ENCODE data around the gene FARS2.

FARS2 gene

DNA sequence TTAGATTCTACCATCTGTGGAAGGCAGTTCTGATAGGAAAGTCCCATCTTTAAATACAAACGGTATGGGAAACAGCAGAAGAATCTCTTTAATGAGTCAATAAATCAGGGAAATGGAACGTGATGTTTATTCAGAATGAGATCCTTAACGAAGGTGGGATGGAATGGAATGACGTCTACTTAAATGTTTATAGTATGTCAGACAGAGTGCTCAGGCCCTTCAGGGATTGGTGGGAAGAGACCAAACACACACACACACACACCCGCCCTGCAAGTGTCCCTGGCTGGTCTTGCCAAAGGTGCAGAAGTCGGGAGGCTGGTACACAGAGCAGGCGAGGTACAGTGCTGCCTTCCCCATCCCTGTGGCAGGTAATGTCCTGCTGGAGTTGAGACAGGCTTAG is 164.0 kb downstream of the FARS2 start:
- no peak for DNase-seq (ENCODE audit: low read depth in 2 of 2)

DNA sequence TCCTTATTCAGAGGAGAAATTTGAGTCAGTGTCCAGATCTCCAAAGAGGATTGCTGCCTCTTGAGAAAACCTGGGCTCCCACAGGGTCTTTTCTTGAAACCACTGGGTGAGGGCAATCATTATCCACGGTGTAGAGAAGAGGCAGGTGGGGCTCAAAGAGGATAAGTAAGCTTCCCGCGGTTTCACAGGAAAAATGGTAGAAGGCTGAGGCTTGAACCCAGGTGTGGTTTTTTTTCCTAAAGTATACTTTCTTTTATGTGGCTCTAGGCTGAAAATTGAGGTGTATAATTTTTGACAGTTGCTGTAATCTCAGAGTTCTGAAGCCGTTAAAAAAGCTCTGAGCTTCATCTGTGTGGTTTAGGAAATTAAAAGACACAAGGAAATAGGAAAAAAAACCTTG is 164.5 kb downstream of the FARS2 start:
- no peak for DNase-seq (ENCODE audit: low read depth in 2 of 2)

DNA sequence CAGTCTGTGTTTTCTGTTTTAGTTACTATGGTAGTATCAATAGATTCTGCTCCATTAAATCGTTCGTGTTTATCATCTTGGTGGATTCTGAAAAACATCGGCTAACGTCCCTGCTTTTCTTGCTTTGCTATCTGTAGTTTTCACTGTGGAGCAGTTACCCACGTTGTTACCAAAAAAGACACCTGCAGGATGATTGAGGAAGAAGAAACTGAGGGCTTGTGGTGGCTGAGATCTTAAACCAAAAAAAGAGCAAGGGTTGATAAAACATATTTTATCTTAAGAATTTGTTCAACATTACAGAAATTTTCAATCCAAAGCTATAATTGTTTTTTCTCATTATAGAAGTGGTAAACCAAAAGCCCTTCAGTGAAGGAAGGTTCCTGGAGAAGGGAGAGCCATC is 166.3 kb downstream of the FARS2 start:
- no peak for DNase-seq (ENCODE audit: low read depth in 2 of 2)

DNA sequence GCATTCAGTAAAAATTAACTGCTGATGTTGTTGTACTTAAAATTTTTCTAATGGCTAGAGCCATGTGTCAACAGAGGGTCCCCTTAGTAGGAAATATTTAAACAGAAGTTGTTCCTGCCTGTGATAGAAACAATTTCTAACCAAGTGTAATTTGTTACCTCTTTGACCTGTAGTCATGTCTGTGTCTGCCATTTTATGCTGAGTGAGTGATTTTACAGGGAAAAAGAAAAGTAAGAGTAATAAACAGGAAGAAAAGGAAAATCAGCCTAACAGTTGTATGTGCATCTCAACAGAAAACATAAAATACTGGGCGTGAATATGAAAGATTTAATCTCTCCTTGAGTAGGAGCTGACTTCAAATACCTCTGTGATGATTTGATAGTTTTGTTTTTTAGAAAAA is 172.0 kb downstream of the FARS2 start:
- DNase-seq (ENCODE audit: low read depth in 2 of 2), result no peak

DNA sequence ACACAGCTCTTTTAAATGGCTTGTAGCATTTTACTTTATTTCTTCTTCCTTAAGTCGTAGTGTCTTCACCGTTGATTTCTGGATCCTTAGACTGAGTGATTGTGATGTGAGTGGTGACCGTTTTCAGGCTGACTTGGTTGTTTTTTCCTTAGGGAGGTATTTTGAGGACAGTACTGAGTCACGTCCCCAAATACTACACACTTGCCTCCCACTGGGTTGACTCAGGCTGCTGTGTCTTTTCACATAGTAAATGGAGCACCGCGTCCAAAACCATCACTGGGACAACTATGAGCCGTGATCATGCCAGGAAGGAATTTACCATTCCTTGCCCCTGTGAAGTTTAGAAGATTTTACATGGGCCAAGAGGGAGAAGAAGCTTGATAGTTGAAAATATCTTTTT is 174.1 kb downstream of the FARS2 start:
- no peak for DNase-seq (ENCODE audit: low read depth in 2 of 2)

DNA sequence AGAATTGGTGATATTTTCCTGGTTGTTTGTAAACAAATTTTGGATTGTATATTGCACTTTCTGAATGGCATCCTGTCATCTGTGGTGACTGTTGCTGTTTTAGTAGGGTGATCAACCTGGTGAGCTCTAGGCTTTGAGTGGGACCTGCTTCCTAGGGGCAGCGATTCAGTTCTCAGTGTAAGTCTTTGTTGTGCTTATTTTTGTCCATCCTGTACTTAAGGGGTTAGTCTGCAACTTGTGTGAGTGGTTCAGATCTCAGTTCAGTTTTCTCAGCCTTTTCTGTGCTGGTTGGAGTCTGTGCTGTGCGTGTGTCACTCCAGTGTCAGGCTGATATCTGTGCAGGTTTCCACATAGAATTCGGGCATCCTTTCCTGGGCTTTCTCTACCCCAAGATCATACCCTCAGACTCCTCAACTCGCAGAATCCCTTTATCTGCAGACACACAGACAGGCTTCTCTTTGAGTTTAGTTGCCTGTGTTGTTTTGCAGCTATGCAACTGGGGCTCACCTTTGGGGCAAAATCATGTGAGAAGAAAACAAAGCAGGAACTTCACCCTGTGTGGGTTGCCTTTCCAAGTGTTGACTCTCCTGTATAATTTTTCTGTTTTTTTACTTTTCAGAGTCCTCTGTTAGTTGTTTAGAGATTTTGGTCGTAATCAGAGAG is 177.7 kb downstream of the FARS2 start:
- DNase-seq (ENCODE audit: low read depth in 2 of 2), result no peak

DNA sequence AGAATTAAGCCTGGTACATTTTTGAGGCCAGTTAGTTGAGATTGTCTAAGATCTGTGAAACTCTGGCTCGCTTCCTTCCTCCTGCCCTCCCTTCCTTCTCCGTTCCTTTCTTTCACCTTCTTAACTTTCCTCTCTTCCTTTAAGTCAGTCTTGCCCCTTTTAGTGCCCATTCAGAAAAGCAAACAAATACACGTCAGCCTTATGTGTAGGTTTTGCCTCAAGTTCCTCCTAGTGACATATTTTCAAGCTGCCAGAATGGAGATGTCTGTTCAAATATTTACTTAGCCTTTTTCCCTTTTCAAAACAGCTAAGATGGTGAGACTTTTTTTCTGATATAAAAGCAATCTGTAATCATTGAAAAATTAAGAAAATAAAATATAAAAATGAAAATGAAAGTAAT is 178.4 kb downstream of the FARS2 start:
- DNase-seq (ENCODE audit: low read depth in 2 of 2), result no peak

DNA sequence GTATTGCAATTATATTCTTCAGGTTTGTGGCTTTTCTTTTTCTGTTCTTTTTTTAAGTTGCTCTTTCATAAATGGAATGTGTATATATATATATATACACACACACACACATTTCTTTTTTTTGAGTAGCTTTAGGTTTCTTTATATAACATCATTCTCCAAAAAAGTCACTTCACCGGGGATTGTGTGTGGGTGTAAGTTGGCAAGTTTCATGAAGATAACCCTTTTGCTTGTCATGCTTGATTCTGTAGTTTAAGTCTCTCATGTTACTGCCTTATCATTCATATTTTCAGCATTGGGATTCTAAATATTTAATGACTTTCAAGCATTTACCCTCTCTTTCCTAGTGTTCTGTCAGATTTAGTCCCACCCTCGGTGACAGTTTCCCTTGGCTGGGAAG is 181.0 kb downstream of the FARS2 start:
- no peak for DNase-seq (ENCODE audit: low read depth in 2 of 2)

DNA sequence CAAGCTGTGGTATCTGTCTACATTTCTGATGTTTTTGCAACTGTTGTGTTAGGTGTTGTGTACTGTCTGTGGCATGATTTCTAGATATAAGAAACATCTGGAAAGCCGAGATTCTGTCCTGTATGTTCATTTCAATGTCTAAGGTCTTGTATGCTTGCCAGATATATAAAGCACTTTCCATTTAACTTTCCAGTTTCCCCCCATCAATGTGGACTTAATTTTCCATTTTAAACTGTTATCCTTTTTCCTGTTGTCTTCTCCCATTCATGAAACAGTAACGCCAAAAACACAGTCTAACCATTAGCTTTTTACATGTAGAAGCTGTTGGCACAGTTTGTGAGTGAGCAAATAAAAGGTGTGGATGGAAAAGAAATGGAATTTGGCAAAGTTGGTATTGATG is 181.6 kb downstream of the FARS2 start:
- no peak for DNase-seq (ENCODE audit: low read depth in 2 of 2)

DNA sequence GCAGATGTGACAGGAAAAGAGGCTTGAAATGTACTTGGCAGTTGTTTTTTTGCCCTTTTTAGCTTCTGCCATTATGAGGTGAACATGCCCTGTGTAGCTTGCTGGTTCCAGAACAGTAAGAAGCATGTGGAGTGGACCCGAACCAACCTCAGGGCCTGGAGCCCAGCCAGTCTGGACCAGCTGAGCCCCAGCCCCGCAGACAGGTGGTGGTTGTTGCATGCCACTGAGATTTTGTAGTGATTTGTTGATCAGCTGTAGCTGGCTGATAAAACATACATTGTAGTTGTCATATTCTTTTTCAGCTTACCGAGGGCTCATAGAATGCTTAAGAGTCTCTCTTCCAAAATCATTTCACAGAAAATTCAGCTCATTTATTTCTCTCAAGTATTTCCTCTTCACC is 182.2 kb downstream of the FARS2 start:
- DNase-seq (ENCODE audit: low read depth in 2 of 2), result no peak

DNA sequence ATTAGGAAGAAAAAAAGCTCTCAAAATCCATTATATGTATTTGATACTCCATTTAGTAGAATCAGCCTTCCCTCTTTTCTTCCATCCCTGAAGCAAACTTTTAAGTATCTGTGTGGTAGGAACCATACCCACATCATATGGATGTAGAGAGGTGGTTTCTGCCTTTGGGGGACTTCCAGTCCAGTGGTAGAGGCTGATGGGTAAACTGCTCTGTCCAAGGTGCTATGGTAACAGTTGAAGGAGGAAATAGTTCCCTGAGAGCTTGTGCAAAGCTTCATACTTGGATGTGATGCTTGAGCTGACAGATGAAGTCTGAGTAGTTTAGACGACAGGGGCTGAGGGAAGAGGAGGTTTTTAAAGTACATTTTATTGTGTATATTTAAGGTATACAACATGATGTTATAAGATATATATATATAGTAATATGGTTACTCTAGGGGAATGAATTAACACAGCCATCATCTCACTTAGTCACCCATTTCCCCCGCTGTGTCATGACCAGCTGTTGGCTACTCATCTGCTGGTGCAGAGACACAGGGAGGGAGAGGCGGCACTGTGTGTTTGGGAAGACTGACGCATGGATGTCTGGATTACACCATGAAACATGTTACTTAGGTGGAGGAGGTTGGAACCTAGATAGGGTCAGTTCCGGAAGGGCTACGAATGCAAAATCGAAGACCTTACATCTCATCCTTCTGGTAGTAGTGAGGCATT is 185.2 kb downstream of the FARS2 start:
- DNase-seq (ENCODE audit: low read depth in 2 of 2), result no peak

DNA sequence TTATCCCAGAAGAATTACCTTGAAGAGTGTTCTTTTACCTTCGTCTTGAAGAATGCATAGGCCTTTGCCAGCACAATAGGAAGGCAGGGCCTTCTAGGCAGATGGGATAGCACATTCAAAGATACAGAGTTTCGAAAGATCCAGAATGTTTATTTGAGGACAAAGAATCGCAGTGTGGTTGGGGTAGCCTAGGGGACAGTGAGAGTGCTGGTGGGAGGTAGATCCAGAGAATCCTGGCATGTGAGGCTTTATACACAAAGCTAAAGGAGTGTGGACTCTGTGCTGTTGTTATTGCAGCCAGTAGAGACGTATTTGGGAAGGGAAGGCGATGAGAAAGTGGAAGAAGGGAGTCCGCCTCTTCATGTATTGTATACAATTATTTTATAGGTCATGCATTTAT is 186.6 kb downstream of the FARS2 start:
- no peak for DNase-seq (ENCODE audit: low read depth in 2 of 2)

DNA sequence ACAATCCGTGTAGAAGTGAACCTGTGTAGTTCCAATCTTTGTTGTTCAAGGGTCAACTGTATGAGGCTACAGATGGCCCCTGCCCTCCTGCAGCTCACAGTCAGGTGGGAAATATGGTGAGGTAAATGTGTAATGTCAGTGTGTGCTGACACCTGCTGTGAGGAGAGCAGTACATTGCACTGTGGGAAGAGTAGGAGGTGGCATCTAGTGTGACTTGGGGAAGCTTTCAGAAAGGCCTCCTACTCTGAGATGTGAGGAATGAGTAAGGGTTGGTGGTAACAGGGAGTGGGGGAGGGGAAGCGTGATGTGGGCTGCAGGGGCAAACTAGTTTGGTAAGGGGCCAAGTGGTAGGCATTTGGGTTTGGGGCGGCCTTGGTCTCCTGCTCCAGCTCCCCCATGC is 188.8 kb downstream of the FARS2 start:
- no peak for DNase-seq (ENCODE audit: low read depth in 2 of 2)

DNA sequence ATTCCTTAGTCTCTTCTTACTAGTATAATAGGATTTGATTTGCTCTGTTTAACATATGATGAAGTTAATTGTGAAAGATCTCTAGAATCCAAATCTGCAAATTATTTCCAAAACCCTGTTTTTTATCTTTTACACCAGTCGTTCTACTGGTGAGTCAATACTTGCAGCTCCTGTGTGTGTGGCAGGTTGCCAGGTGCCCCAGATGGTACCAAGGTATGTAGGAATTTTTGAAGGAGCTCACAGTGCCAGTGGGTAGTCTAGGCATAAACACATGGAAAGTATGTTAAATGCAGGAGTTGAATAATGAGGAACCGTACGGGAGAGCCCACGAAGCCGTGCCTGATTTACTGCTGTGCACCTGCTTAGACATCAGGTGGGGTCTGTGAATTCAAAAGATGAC is 192.2 kb downstream of the FARS2 start:
- DNase-seq (ENCODE audit: low read depth in 2 of 2), result no peak

DNA sequence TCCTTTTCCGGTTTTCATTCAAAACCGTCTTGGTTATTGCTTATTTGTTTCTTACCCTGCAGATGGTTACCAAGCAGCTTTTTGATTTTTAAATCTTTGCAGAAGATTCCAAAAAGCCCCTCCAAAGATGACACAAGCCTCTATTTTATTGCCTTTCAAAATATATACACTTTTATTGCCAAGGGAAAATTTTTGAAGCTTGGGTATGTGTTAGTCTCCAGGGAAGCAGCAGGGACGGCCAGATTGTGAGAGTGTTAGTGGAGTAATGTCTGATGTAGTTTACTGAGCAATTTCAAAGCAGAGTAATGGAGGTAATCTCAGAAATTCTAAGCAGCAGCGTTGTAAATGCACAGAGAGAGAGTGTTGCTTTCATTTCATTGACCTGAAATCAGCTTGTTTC is 193.8 kb downstream of the FARS2 start:
- DNase-seq (ENCODE audit: low read depth in 2 of 2), result no peak

DNA sequence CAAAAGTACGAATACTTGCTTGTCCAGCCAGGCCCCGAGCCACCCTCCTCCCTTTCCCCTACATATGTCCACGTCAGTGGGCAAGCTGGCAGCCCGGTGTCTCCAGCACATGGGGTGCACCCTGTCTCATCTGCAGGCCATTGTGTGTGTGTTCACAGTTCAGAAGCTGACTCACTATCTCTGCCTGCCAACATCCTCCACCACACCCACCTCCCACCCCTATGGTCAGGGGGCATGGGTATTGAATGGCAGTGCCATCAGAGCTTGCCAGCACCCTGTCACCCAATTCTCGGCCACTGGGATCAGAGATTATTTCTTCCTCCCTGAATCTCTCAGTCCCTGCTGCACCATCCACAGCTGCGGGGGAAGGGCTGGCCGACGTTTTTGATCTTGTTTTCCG is 195.7 kb downstream of the FARS2 start:
- DNase-seq (ENCODE audit: low read depth in 2 of 2), result no peak

DNA sequence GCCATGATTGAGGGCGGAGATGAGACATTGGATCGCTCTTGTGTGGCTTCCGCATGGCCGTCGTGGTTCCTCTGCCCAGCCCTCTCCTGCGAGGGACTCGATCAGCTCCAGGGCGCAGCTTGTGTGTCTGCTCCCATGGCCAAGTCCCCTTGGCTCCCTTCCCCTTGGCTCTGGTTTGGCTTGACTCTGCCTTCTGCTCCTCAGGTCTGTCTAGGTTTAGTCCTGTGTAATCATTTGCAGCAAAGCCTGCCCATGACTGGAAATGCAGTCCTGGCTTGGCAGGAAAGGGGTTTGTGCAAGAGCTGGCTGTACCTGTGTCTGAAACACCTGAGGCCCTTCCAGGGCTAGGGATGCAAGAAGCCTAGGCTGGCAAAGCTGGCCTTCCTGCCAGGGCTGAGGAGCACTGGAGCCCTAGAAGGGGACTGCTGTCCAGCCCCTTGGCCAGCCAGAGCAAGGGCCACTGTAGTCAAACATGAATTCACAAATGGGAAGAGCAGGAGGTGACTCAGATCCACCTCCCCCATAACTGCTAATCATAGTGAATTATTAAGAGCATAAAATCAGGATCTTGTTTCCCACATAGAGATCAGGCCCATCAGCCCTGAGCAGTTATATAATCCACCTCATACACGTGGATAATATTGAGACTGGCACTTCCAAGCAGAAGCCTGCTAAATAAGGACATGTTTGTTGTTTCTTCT is 196.8 kb downstream of the FARS2 start:
- DNase-seq (ENCODE audit: low read depth in 2 of 2), result no peak

DNA sequence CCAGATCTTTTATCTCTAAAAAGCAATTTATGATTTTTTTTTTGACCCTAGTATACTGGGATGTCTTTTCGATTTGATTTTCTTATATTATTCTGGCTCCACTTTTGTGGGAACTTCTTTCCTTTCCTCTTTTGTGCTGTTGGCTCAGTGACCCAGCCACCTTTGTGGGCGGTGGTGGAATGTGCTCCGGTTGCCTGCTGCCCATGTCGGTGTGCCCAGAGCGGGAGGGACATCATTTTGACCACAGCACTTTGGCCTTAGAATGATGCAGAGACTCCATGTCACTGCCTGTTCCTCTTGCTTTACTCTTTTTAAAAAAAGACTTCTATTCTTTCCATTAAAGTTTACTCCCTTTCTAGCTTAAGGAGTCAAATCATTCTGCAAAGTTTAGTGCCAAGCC is 198.0 kb downstream of the FARS2 start:
- no peak for DNase-seq (ENCODE audit: low read depth in 2 of 2)

DNA sequence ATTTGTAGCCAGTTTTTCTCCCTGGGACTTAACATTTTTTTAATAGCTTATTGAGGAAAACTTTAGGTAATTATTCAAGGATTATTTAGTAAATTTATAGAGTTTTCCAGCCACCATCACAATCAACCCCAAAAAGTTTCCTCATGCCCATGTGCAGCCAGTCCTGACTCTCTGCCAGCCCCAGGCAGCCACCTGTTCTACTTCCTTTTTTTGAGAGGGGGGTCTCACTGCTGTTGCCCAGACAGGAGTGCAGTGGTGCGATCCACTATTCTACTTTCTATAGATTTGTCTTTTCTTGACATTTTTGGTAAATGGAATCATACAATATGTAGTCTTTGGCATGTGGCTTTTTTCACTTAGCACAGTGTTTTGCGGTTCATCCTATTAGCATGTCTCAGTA is 200.1 kb downstream of the FARS2 start:
- DNase-seq (ENCODE audit: low read depth in 2 of 2), result no peak

DNA sequence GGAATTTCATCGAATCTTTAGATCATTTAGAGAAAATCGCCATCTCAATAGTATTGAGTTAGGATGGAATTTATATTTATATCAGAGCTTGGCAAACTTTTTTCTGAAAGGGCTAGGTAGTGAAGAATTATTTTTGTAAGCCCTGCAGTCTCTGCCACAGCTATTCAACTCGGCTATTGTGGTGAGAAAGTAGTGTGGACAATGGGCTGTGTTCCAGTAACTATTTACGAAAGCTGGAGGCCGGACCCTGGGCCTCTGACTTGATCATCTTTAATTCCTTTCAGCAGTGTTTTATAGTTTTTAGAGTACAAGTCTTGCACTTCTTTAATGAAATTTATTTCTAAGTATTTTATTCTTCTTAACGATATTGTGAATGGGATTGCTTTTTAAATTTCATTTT is 201.5 kb downstream of the FARS2 start:
- no peak for DNase-seq (ENCODE audit: low read depth in 2 of 2)

DNA sequence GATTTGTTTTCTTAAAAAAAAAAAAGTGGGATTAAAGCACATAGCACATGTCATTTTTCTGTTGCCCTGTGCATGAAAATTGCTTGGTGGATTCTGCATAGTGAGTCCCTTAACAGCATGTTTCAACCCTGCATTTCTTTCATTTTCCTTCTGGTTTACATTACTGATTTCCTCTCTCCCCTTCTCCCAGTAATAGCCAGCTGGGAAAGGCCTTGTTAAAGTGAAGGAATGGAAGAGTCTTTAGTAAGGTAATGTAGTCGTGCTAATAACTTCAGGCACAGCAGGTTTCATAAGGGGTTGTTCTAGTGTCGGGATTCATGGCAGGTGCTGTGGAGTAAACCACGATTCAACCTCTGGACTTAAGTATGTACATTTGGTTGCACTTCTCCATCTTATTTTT is 202.4 kb downstream of the FARS2 start:
- DNase-seq (ENCODE audit: low read depth in 2 of 2), result no peak

DNA sequence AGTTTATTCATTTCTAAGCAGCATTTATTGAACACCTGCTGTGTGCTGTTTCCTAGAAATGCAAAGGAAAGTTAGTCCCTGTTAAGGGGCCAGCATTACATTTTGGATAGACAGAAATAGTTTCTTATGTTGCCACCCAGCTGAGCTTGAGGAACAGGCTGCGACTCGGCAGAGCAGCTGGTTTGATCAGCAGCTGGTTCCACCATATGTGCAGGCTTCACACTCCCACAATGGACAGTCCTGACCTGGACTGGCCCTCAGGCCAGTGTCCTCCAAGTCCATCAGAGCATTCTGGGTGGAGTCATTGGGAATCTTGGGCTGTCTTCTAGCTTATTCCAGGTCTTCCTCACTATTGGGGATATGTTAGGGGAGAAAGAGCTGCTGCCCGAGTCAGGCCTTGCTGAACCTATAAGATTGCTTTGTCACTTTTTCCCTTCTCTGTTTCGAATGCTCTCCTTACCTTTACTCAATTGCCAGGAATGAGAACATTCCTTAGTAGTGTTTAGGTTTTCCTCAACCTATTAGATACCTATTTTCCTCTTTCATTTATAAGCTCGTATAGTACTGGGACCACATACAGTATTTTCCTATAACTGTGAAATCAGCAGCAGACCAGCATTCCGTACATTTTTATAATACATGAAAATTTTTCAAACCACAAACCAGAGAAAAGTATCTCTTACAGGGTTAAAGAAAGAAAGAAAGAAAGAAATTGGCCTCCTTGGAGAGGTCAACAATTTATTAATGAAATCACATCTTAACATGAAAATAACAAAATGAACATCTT is 203.0 kb downstream of the FARS2 start:
- DNase-seq (ENCODE audit: low read depth in 2 of 2), result no peak

Data from stimulated activated CD4-positive, alpha-beta T cell treated with anti-CD3 and anti-CD28 coated beads, Interleukin-12 subunit alpha, Interleukin-12 subunit beta, amount 100 ng/mL, for 24 hours (primary cell).